SU-DHL-6 (cell line): Measurements from ENCODE around the gene MRPS15.

ENCODE experiments used
- H2AFZ ChIP-seq: fragments of 200-600 bp; sonication (generic); 2 replicates; pipeline ENCODE4 v1.6.1; 2014; ENCODE audit warnings: low read depth, mild to moderate bottlenecking, moderate library complexity, mixed read lengths, antibody characterized with exemption, low read length; ENCODE audit not compliant: severe bottlenecking
- H3F3A ChIP-seq: fragments of 200-600 bp; shearing (Covaris generic); 2 replicates; pipeline ENCODE4 v1.6.0; 2016; ENCODE audit warnings: antibody characterized with exemption, mild to moderate bottlenecking; ENCODE audit not compliant: insufficient read depth
- H3K27ac ChIP-seq: fragments of 200-600 bp; sonication (generic); 2 replicates; pipeline ENCODE4 v1.5.1; 2016; ENCODE audit warnings: low read depth, mild to moderate bottlenecking, low read length, moderate library complexity, mixed read lengths
- H3K27me3 ChIP-seq: fragments of 200-600 bp; sonication (generic), shearing (Covaris generic); 2 replicates; pipeline ENCODE4 v1.6.0; 2014; ENCODE audit warnings: mild to moderate bottlenecking, low read length
- H3K36me3 ChIP-seq: fragments of 200-600 bp; sonication (generic); 2 replicates; pipeline ENCODE4 v1.6.1; 2014; ENCODE audit warnings: mild to moderate bottlenecking, low read length, mixed read lengths
- H3K4me2 ChIP-seq: fragments of 300-600, 200-600 bp; shearing (Covaris generic), sonication (generic); 2 replicates; pipeline ENCODE4 v1.6.0; 2014; ENCODE audit warnings: low read length, low read depth, mild to moderate bottlenecking; ENCODE audit not compliant: poor library complexity, severe bottlenecking
- H3K4me3 ChIP-seq: fragments of 200-600 bp; sonication (generic); 2 replicates; pipeline ENCODE4 v1.5.1; 2014; ENCODE audit warnings: antibody characterized with exemption, low read length, mild to moderate bottlenecking, mixed read lengths; ENCODE audit not compliant: insufficient read depth, poor library complexity, severe bottlenecking
- H3K79me2 ChIP-seq: fragments of 200-600 bp; sonication (generic); 2 replicates; pipeline ENCODE4 v1.6.1; 2014; ENCODE audit warnings: mild to moderate bottlenecking, low read length, moderate library complexity; ENCODE audit not compliant: insufficient read depth
- H3K9ac ChIP-seq: fragments of 200-600 bp; sonication (generic); 2 replicates; pipeline ENCODE4 v1.7.0; 2014; ENCODE audit warnings: mild to moderate bottlenecking, low read length
- H3K9me2 ChIP-seq: fragments of 200-600 bp; sonication (generic); replicated peaks from 2 replicates; pipeline ENCODE4 v1.6.1; 2014; ENCODE audit warnings: low read length; ENCODE audit not compliant: insufficient read depth
- H3K9me3 ChIP-seq: fragments of 200-600 bp; sonication (generic); 2 replicates; pipeline ENCODE4 v1.6.1; 2014; ENCODE audit warnings: low read length, mixed read lengths; ENCODE audit not compliant: insufficient read depth
- H4K20me1 ChIP-seq: fragments of 200-600 bp; sonication (generic); 2 replicates; pipeline ENCODE4 v1.6.1; 2014; ENCODE audit warnings: low read depth, mild to moderate bottlenecking, antibody characterized with exemption, low read length, moderate library complexity, mixed read lengths
- CTCF ChIP-seq: fragments of 200-600 bp; sonication (generic); IDR thresholded peaks from one replicate; pipeline ENCODE4 v1.5.1; 2017; ENCODE audit warnings: antibody characterized with exemption, mild to moderate bottlenecking, low read length, moderate library complexity; ENCODE audit not compliant: insufficient read depth, poor library complexity, severe bottlenecking
- EZH2phosphoT487 ChIP-seq: fragments of 200-600 bp; sonication (generic), shearing (Covaris generic); conservative IDR thresholded peaks from 2 replicates; pipeline ENCODE4 v1.6.1; 2018; ENCODE audit warnings: mild to moderate bottlenecking, antibody characterized with exemption, low read length, moderate library complexity, mixed read lengths

The MRPS15 gene

GRCh38 chr1:36458910-36459309 lies 5.3 kb downstream of the MRPS15 start:
- H3K27me3 ChIP-seq = no peaks in the 10 kb centered on the region
- H3K4me3 ChIP-seq = no peak overlapping the region
- H3K27ac ChIP-seq = no peak overlapping the region
- H3K79me2 ChIP-seq = peaks cover 9% of the 10 kb centered on the region; the same call in 1 of the 2 replicates
- no peak overlapping the region for H3K9ac ChIP-seq
- no peak overlapping the region for H3K4me2 ChIP-seq
- H3K9me2 ChIP-seq = no peaks in the 10 kb centered on the region
- TF ChIP-seq CTCF (no peak), EZH2phosphoT487 (no peak)
- H3F3A ChIP-seq = no peaks in the 10 kb centered on the region
- H4K20me1 ChIP-seq = no peaks in the 10 kb centered on the region
- H3K36me3 ChIP-seq = 0 out of 2 replicates have a peak, but pooled peaks cover 6% of the 10 kb centered on the region
- H2AFZ ChIP-seq = no peak overlapping the region
- no peaks in the 10 kb centered on the region for H3K9me3 ChIP-seq

GRCh38 chr1:36457691-36458090 lies 6.5 kb downstream of the MRPS15 start:
- H4K20me1 ChIP-seq = no peaks in the 10 kb centered on the region
- H3K27me3 ChIP-seq = no peaks in the 10 kb centered on the region
- no peaks in the 10 kb centered on the region for H3K9me2 ChIP-seq
- H3K27ac ChIP-seq = no peak overlapping the region
- H3K9me3 ChIP-seq = no peaks in the 10 kb centered on the region
- 0 out of 2 replicates have a peak, but pooled peaks cover 6% of the 10 kb centered on the region for H3K36me3 ChIP-seq
- no peak overlapping the region for H3K4me2 ChIP-seq
- H3K4me3 ChIP-seq = no peak overlapping the region
- TF ChIP-seq CTCF (no peak), EZH2phosphoT487 (no peak)
- no peak overlapping the region for H3K9ac ChIP-seq
- no peaks in the 10 kb centered on the region for H3K79me2 ChIP-seq
- no peaks in the 10 kb centered on the region for H3F3A ChIP-seq
- no peak overlapping the region for H2AFZ ChIP-seq

DNA sequence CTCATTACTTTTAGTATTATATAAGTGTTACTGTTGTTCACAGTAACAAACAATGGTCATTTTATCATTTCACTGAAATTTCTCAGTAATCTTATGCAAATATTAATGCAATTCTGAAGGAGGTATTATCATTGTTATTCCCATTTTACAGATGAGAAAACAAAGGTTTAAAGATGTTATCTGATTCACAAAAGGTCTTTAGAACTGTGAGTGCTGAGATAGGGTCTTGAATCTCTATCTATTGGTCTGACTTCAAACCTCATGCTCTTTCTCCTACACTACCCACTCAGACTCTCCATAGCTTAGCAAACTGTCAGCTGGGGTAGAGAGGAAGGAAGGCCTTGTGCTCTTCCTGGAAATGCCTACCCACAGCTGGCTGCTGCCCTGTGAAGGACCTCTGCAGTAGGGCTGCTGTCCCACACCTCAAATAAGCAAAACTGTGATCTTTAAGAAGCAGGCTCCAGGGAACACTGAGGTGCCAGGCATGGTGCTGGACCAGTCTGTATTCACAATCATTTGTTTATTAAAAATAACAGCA lies 7.7 kb downstream of the MRPS15 start:
- no peaks in the 10 kb centered on the region for H3F3A ChIP-seq
- H3K4me2 ChIP-seq = no peak overlapping the region
- no peak overlapping the region for H3K27ac ChIP-seq
- H3K27me3 ChIP-seq = no peaks in the 10 kb centered on the region
- 0 out of 2 replicates have a peak, but pooled peaks cover 6% of the 10 kb centered on the region for H3K36me3 ChIP-seq
- H3K9ac ChIP-seq = no peak overlapping the region
- no peaks in the 10 kb centered on the region for H3K9me3 ChIP-seq
- no peaks in the 10 kb centered on the region for H3K9me2 ChIP-seq
- no peaks in the 10 kb centered on the region for H3K79me2 ChIP-seq
- H3K4me3 ChIP-seq = no peak overlapping the region
- TF ChIP-seq EZH2phosphoT487 (no peak), CTCF (no peak)
- no peaks in the 10 kb centered on the region for H4K20me1 ChIP-seq
- H2AFZ ChIP-seq = no peak overlapping the region
